IPS DF 19.7 (cell line): Measurements from ENCODE around the gene FKBP14.
A peak's percentile ranks its signal among the peaks of the same experiment; 100 is the strongest.
"Not testable (repeated sequence)": the region's sequence is repeated elsewhere in the genome, so short reads cannot be mapped to it uniquely, and the experiment has no call there.

Experiments
- DNase-seq: peaks from one replicate; pipeline ENCODE4 v3.0.0-alpha.2; 2013; ENCODE audit warnings: low read depth, low spot score

The FKBP14 gene, protein sequence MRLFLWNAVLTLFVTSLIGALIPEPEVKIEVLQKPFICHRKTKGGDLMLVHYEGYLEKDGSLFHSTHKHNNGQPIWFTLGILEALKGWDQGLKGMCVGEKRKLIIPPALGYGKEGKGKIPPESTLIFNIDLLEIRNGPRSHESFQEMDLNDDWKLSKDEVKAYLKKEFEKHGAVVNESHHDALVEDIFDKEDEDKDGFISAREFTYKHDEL

DNA sequence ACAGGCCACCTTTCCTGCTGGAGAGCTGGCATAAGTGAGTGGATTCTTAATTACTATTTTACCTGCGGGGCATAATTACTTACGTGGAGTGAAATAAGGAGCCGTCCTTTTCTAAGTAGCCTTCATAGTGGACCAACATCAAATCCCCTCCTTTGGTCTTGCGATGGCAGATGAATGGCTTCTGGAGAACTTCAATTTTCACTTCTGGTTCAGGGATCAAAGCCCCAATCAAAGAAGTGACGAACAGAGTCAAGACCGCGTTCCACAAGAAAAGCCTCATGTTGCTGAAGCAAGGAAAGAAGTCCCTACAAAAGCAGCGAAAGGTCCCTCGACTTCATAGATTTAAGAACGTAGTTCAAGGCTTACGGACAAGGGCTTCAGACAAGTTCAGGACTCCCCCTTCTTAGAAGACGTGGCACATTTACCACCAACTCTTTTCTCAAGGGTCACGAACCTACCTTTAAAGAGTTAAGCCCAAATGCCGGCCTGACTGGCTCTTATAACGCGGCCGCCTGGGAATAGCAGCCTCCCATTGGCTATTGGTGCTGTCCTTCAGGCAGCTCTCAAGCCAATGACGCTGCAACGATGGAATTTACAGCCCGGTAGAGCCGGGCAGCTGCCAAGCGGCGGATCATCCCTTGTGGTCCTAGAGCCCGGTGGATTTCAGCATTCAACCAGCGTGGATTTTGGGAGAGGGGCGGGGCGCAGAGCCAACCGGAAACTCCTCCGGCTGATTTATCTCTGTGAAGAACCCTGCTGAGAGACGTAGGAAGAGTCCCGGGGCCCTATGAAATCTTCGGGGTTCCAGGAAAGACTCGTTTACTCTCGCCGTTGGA lies at the start of gene FKBP14:
FKBP14 (minus strand) TSS at position 474 of the 836 bp plus-strand sequence; CDS start at position 280, 194 bp downstream.
- DNase-seq = peak; percentile 100

DNA sequence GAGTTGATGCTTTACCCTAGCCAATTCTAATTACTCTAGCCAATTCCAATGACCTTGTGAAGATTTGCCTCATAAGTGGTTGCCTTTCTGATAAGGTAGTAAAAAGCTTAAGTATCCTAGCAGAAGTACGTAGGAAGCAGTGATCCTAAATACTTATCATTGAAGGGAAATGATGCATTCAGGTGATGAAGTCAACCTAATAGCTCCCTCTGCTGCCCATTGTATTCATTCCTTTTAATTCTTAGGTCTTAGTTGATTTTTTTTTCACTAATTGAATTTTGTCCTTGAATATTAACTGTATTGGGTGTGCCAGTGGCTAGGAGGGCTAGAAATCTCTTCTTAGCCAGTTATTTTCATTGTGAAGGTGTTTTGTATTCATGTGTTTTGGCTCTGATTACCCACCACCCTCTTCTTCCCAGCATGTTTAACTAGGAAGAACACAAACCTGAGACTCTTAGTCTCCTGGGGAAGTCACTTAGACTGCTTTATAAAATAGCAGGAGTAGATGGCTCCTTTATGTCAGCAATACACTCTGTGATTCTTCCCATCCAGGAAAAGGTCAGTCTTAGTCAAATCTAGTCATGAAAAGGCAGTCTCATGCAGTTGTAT lies 48.0 kb upstream of the FKBP14 start:
- DNase-seq = no peak

DNA sequence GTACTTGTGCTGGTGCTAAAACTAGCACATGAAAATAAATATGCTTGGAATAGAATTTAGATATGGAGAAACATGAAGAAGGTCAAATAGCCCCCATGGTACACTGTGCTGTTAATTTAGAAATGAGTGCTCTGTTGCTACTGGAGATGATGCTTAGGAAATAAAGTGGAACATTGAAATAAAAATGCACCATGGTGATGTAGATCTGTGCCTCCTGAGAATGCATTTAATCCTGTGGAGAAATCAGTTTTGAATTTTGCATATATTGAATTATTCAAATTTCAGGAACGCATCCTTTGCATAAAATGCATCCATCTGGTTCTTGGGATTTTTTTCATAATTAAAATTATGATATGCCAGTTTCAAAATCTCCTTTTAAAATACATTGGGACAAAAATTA lies 46.2 kb upstream of the FKBP14 start:
- no peak for DNase-seq

DNA sequence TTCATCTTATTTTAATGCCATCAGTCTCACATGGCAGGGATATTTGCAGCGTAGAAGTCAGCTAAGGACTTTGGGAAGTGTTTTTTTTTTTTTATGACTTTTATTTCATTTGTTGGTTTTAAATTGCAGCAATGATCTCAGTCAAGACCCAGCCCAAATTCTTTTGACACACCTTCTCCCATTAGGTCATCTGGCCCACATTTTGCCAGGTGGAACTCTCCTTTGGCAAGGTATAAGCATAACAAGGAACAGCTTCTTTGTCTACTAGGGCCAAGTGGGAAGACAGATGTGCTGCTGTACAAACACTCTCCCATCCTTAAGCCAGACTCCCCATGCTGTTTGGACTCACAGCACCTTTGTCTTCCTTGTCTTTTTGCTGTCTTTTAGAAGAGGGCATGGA lies 43.5 kb upstream of the FKBP14 start:
- DNase-seq = no peak

DNA sequence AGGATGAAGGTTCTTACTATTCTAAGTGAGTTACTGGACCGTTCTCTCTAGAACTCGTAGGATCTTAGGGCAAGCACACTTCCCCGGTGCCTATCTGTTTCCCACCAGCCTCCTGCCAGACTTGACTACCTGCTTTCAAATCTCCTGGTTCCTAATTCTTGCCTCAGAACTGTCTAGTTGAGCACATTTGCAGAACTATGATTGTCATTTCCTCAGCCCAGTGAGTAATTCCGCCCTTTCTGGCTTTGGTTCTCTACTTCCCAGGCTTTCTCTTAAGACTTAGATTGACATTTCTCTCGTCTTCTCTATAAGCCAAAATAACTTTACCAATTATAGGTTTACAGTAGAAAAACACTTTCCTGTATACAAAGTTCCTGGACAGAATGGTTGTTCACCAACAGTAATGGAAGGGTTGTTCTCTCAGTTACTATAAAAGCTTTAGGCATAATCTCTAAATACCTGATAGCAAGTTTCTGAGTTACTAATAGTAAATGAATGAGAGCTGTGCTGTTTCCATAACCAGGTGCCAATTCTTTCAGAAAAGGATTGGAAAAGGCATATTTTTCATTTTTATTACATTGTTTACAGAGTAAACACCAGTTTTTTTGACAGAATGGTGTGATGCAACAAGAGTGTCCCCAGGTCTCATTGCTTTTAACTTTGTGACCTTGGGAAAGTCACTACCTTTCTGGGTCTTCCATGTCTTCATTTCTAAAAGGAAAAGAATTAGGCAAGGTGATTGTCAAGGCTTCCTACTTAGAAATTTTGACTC lies 42.8 kb upstream of the FKBP14 start:
- no peak for DNase-seq

DNA sequence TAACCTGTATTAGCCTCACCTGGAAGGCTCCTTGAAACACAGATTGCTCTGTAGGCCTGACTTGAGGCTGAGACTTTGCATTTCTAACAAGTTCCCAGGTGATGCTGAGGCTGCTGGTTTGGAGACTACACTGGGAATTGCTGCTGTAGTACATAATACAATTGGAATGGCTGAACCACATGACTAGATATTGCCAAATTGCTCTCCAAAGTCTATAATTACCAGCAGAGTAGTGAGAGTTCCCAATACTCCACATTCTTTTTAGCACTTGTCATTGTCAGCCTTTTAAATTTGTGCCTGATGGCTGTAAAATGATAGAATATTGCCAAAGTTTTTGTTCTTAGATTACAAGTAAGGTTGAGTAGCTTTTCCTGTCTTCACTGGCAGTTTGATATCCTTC lies 41.6 kb upstream of the FKBP14 start:
- no peak for DNase-seq

DNA sequence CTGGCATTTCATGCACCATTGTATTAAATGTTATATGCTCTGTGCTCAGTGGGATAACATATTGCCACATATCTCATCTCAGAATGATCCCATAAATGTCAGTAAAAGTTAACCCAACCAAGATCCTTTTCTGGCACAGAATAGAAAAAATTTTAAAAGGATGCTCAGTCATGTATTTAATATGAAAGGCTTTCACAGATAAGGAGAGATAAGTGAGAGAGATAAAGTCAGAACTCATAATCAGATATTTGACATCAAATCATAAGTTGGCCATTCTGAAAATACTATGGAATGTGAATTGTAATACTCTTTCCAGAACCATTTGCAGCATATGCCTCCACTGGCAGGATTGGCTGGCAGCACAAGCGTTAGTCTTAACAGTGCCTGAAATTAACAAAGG lies 40.2 kb upstream of the FKBP14 start:
- no peak for DNase-seq

DNA sequence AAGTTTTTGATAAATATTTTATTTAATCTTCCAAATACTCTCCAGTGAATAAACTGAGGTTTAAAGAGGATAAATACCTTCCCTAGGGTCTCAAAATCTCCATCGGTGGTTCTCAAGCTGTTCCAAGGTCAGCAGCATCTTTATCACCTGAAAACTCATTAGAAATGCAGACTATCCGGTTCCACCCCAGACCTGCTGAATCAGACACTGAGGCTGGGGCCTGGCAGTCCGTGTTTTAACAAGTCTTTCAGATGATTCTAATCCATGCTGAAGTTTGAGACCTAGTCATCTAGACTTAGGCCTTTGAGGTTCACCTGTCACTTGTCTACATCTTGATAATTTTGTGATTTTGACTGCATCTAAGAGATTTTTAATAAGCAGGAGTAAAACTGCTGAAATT lies 39.2 kb upstream of the FKBP14 start:
- no peak for DNase-seq

DNA sequence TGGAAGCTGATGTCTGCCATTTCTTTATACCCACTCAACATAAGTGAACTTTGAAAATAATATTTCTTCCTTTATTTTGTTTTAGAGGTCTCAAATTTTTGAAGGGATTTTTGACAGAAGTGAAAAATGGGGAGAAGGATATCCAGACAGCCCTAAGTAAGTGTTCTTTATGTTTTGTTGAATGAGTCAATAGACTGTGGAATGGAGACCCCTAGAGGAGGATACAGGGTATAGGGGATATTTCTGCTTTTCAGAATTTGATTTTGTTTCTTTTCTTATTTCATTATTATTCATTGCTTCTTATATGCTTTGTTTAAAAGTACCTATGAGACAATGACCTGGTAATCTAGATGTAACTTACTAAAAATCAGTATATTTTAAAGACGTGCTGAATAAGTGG lies 36.1 kb upstream of the FKBP14 start:
- DNase-seq = no peak

DNA sequence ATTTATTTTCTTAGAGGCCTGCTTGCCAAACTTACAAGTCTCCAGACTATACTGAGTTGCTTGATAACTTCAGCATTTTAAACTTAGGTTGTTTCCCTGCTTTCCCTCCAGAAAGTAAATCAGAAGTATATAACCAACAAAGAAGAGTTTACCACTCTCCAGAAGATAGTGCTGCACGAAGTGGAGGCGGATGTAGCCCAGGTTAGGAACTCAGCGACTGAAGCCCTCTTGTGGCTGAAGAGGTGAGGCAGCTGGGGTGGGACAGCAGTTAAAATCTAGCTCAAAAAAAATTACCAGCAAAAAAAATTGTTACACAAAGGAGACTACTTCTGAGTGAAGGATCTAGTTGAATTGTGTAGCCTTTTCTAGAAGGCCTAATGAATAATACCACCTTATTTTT lies 35.3 kb upstream of the FKBP14 start:
- not testable (repeated sequence) for DNase-seq

DNA sequence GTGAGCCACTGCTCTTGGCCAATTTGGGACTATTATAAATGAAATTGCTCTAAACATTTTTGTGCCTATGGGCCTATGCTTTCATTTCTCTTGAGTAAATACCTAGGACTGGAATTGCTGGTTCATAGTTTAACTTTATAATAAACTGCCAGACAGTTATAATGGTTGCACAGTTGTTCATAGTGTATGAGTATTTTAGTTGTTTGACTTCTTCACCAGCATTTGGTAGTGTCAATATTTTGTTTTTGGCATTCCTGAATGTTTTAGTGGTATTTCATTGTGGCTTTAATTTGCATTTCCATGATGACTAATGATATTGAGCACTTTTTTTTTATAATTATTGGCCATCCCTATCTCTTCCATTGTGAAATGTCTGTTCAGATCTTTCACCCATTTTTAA lies 31.2 kb upstream of the FKBP14 start:
- no peak for DNase-seq

DNA sequence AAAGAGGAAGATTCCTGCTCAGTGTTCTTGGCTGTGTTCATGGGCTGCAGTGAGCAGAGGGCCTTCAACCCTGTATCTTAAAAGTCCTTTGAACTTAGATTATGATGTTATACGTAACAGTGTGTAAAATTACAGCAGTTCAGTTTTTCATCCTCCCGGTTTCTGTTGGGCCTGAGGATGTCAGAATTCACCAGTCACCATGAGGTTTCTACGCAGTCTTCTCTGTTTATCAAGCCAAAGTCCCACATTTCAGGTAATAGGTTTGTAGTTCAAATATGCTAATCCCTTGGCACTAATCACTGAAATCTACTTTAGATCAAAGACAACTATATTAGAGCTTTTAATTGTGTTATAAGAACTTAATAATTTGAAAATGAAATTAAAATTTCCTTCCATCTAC lies 26.6 kb upstream of the FKBP14 start:
- no peak for DNase-seq

DNA sequence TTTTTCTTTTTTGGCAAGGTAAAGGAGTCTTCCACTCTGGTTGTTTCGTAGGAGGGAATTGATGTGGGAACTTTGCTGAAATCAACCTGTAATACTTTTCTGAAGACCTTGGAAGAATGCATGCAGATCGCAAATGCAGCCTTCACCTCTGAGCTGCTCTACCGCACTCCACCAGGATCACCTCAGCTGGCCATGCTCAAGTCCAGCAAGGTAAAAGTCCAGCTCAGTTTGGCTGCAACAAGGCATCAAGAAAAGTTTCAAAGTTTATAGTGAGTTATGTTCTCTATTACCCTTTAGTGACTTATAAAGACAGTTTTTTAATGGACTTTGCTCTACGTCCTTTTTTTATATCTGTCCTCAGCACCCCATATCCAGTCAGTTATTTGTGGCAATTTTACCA lies 22.7 kb upstream of the FKBP14 start:
- no peak for DNase-seq

DNA sequence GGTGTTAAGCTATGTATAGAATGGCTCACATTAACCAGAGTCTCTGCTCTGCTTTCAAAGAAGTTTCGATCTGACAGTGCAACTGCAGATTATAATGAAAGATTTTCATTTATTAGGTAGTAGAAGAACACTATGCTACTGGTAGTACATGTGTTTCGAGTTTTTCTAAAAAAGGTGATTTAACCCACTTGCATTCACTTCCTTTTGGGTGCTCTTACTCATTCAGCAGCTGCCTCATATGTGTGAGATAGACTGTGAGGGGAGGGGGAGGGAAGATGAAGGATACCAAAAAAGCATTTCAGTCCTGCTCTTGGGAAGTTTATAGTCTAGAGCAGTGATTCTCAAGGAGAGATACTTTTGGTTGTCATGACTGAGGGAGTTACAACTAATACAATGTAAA lies 22.1 kb upstream of the FKBP14 start:
- no peak for DNase-seq

DNA sequence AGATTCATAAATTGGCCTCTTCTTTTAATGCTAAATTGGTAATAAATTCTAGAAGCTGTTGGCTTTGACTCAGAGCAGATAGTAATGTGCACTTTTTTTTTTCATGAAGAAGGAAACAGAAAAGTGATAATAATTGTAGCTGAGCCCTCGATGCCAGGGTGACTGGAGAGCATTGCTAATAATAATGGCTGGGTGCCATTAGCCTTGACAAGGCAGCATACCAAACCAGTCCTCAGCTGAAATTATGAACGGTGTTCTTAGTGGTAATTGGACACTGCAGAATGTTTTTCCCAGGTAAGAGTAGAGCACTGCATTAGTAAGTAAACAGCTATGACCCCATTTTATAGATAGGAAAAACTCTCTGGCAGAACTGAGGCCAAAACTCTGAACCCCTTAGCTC lies 20.6 kb upstream of the FKBP14 start:
- DNase-seq = no peak

DNA sequence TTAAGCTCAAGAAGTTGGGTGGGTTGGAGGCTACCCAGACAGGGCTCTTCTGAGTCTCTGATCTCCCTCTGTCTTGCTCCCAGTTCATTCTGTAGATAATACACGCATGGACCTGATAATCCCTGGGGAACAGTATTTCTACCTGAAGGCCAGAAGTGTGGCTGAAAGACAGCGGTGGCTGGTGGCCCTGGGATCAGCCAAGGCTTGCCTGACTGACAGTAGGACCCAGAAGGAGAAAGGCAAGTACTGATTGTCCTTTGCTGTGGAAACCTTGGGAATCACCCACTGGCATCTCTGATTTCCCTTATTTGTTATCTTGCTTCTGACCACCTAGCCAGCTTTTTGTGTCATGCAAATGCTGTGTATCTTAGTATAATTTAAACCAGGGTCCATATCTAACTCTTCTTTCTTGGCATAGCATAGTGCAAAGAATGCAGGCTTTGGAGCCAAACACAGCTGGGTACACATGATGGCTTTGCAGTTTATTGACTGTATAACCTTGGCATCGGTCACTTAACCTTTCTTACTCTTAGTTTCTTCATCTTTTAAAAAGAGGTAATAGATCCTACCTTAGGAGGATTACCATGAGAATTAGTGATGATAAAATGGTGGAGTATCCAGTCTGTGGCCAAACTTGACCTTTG lies 19.7 kb upstream of the FKBP14 start:
- no peak for DNase-seq

DNA sequence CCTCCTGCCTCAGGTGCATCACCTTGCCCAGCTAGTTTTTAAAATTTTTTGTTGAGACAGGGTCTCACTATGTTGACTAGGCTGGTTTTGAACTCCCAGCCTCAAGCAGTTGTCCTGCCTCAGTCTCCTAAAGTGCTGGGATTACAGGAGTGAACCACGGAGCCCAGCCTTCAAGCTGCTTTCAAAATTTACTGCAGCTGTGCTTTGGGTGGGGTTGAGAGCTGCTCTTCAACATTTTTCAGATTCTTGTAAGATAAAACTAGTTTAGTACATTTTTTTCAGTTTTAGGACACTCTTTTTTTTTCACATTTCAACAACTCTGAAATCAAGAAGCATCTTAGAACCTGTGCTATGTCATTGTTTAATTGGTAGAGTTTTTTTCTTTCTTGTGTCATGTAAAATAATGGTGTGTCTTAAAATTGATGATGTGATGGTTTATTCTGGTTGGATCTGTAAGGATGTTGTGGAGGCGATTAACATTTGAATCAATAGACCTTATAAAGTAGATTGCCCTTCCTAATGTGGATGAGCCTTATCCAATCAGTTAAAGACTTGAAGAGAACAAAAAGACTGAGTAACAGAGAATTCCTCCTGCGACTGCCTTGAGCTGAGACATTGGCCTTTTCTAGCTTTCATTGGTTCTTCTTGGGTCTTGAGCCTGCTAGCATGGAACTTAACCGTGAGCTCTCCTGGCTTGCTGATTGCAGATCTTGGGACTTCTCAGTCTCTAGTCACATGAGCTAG lies 15.2 kb upstream of the FKBP14 start:
- no peak for DNase-seq

DNA sequence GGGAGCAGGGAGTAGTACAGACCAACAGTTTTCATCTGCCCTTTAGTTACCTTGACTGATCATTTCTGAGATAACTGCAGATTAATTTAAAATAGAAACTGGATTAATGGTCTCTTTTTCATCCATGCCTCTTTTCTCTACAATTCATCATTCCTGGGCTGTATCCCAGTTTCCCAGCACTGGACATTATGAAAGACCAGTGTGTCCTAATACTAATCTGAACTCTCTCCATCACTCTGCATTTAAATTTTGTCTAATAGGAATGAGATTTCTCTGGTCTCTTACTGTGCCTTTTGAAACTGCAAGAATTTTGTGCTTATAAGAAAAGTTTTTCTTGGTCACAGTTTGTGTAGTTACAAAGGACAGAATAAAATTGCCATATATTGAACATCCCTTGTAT lies 14.4 kb upstream of the FKBP14 start:
- no peak for DNase-seq

DNA sequence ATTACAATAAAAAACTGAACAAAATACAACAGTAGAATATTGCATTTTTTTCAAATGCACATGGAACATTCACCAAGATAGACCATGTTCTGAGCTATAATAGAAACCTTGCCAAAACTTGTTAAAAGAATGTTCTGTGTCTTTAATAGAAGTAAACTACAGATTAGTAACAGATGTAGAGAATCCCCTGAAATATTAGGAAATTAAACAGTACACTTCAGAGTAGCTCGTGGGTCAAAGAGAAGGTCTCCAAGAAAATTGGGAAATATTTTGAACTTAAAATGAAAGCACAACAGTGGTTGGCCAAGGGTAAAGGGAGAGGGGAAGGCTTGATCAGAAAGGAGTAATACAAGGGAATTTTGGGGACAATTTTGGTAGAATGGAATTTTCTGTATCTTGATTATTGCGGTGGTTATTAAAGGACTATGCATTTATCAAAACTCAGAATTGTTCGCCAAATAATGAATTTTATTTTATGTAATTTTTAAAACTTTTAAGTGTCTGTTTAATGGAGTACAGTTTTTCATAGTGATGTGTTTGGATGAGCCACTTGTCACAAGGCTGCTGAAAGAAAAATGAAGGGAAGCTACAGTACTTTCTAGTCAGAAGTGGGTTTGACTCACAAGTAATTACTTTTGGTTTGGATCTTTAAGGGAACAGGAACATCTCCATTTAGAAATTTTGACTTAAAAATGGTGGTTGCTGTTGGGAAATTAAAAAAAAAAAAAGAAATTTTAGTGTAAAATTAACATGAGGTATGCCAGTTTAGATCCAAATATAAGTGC lies 11.9 kb upstream of the FKBP14 start:
- no peak for DNase-seq

DNA sequence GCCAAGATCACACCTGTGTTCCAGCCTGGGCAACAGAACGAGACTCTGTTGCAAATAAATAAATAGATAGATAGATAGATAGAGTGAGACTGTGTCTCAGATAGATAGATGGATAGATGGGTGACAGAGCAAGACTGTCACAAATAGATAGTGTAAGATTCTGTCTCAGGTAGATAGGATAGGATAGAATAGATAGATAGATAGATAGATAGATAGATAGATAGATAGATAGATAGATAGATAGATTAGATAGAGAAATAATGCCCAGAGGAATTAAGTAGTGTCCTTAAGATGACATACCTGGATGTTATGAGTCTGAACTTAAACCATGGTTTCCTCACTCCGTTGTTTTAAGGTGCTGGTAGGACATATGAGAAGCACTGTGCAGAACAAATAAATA lies 9.7 kb upstream of the FKBP14 start:
- no peak for DNase-seq
